Activated CD8-positive, alpha-beta memory T cell treated with anti-CD3 and anti-CD28 coated beads for 48 hours (primary cell): ENCODE measurements around the gene ATAD3C.
"Not testable (repeated sequence)": the region's sequence is repeated elsewhere in the genome, so short reads cannot be mapped to it uniquely, and the experiment has no call there.

Source experiments
- DNase-seq, 3 experiments: peaks; one replicate each; pipeline ENCODE4 v3.0.0-alpha.2; 2020; ENCODE audit warnings: low read depth in 2 of 3, low spot score in 2 of 3

Gene ATAD3C

GRCh38 chr1:1418464-1419362, 30.8 kb upstream of the ATAD3C start:
- no peak for DNase-seq

- DNase-seq: no peak
These were observed 30.1 kb upstream of the ATAD3C start for GRCh38 chr1:1419363-1419812.

- DNase-seq: no peak
These were observed 29.5 kb upstream of the ATAD3C start for GRCh38 chr1:1419813-1420653.

- DNase-seq: no peak
These were observed 28.8 kb upstream of the ATAD3C start for GRCh38 chr1:1420654-1421141.

GRCh38 chr1:1421147-1421906, 28.2 kb upstream of the ATAD3C start, which contains the start of gene ANKRD65:
ANKRD65 (minus strand) TSS chr1:1421276; CDS start chr1:1421005, 271 bp downstream.
- DNase-seq: no peak

GRCh38 chr1:1421907-1422464, 27.5 kb upstream of the ATAD3C start:
- no peak for DNase-seq

- DNase-seq: no peak
These were observed 26.8 kb upstream of the ATAD3C start for GRCh38 chr1:1422465-1423244.

- DNase-seq: no peak
These were observed 26.3 kb upstream of the ATAD3C start for GRCh38 chr1:1423245-1423597.

- DNase-seq: no peak
These were observed 24.8 kb upstream of the ATAD3C start for GRCh38 chr1:1424707-1425106.

GRCh38 chr1:1425426-1425752, 24.1 kb upstream of the ATAD3C start:
- DNase-seq: no peak

GRCh38 chr1:1425753-1426495, 23.6 kb upstream of the ATAD3C start:
- DNase-seq: no peak

- no peak for DNase-seq
These were observed 22.9 kb upstream of the ATAD3C start for GRCh38 chr1:1426496-1427105.

GRCh38 chr1:1427106-1427819, 22.2 kb upstream of the ATAD3C start:
- no peak for DNase-seq

- DNase-seq: no peak
These were observed 21.7 kb upstream of the ATAD3C start for GRCh38 chr1:1427820-1428148.

GRCh38 chr1:1428174-1428573, 21.3 kb upstream of the ATAD3C start:
- no peak for DNase-seq

GRCh38 chr1:1428967-1429366, 20.5 kb upstream of the ATAD3C start:
- DNase-seq: not testable (repeated sequence)

- DNase-seq: no peak
These were observed 19.8 kb upstream of the ATAD3C start for GRCh38 chr1:1429671-1430073.
